Nephron (organoid): ENCODE measurements around the gene XPA.

Source experiments
- H3K27ac Mint-ChIP-seq, 3 experiments: 2 replicates each; pipeline ENCODE4 v1.8.0; 2020; ENCODE audit warnings: mixed read lengths in 3 of 3, mild to moderate bottlenecking in 2 of 3, moderate library complexity in 1 of 3
- H3K27me3 Mint-ChIP-seq: 2 replicates; pipeline ENCODE4 v1.8.0; 2021; ENCODE audit warnings: low read depth, mild to moderate bottlenecking, moderate library complexity, mixed read lengths
- H3K36me3 Mint-ChIP-seq: 2 replicates; pipeline ENCODE4 v1.8.0; 2020; ENCODE audit warnings: low read depth, mixed read lengths
- H3K4me1 Mint-ChIP-seq: 2 replicates; pipeline ENCODE4 v1.8.0; 2020; ENCODE audit warnings: mixed read lengths
- H3K4me3 Mint-ChIP-seq, 3 experiments: 2 replicates each; pipeline ENCODE4 v1.8.0; 2020; ENCODE audit warnings: mild to moderate bottlenecking in 3 of 3, mixed read lengths in 3 of 3, moderate library complexity in 2 of 3
- H3K9me3 Mint-ChIP-seq: 2 replicates; pipeline ENCODE4 v1.8.0; 2020; ENCODE audit warnings: mixed read lengths
- TF ChIP-seq, protein P1 (sequence below), 3 experiments: fragments of 200-600 bp; sonication (generic); IDR thresholded peaks; one replicate each; pipeline ENCODE4 v1.5.0; 2021; ENCODE audit warnings: antibody characterized with exemption in 3 of 3; ENCODE audit not compliant: unreplicated experiment in 3 of 3

XPA gene

DNA sequence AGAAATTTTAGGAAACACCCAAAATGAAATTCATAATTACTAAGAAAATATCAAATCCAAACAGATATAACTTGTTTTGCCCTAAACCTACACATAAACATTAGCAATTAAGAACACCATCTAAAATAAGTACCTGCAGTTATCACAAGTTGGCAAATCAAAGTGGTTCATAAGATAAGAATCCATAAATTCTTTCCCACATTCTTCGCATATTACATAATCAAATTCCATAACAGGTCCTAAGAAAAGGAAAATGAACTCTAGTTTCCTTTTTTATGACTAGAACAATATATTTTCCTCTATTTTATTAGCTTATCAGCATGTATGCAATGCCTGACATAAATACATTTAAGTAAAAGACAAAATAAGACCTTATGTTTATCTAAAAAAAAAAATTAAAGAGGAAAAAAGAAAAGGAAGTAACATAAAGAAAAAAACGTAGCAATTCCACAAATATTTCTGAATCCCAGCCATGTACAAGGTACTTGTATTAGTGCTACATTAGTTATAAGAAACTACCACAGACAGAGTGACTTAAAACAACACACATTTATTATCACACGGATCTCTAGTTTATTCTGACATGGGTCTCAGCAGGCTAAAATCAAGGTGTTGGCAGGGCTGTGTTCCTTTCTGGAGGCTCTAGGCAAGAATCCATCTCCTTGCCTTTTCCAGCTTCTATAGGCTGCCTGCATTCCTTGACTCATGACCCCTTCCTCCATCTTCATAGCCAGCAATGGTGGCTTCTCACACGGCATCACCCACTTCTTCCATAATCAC lies 7.5 kb downstream of the XPA start:
- no peaks in the 10 kb centered on the region for H3K27me3 Mint-ChIP-seq
- H3K4me1 Mint-ChIP-seq = peaks cover 12% of the 10 kb centered on the region
- TF ChIP-seq, protein P1, sequence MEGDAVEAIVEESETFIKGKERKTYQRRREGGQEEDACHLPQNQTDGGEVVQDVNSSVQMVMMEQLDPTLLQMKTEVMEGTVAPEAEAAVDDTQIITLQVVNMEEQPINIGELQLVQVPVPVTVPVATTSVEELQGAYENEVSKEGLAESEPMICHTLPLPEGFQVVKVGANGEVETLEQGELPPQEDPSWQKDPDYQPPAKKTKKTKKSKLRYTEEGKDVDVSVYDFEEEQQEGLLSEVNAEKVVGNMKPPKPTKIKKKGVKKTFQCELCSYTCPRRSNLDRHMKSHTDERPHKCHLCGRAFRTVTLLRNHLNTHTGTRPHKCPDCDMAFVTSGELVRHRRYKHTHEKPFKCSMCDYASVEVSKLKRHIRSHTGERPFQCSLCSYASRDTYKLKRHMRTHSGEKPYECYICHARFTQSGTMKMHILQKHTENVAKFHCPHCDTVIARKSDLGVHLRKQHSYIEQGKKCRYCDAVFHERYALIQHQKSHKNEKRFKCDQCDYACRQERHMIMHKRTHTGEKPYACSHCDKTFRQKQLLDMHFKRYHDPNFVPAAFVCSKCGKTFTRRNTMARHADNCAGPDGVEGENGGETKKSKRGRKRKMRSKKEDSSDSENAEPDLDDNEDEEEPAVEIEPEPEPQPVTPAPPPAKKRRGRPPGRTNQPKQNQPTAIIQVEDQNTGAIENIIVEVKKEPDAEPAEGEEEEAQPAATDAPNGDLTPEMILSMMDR (IDR thresholded peaks at IDR 0.05; ENCODE audit: unreplicated experiment in 3 of 3) = no peak
- peaks cover 55% of the 10 kb centered on the region for H3K36me3 Mint-ChIP-seq
- H3K27ac Mint-ChIP-seq = peak overlapping the region in 1 of 3 experiments; percentile 38
- H3K4me3 Mint-ChIP-seq = no peak overlapping the region
- no peaks in the 10 kb centered on the region for H3K9me3 Mint-ChIP-seq

DNA sequence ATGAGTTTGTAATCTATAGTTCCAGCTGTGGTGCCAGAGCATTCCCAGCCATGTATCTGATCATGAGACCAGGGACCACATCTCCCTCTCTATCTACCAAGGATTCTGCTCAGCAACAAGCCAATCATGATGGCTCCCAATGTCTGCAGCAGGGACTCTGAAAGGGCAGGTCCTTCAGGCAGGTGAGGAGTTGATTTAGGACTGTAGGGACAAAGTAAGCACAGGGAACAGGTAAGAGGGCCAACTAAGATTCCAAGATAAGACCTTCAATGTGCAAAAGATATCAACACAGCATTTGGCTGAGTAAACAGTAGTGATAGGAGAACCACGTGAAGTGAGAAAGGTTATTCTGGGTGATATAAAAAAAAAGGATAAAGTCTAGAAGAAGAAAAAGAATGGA lies 8.5 kb downstream of the XPA start:
- TF ChIP-seq, protein P1 (IDR thresholded peaks at IDR 0.05; ENCODE audit: unreplicated experiment in 3 of 3) = no peak
- no peak overlapping the region for H3K4me3 Mint-ChIP-seq

DNA sequence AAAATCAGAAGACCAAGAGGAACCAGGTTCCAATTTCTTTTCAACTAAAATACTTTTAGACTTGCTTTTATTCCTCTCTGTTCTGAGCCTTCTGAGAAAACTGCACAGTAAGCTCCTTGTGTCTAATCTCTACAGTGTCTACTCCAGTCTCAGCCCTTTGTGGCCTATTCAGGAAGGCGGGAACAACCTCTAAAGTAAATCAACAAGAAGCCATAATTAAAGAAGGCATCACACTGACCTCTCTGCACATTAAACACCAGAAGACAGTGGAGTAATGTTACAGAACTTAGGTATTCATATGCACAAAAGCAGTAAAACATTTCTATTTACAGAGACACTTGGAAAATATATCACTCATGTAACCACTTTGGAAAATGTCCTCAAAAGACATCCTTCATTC lies 14.9 kb downstream of the XPA start:
- Mint-ChIP-seq H3K9me3 (no peaks in the 10 kb centered on the region), H3K27ac (peak overlapping the region in 2 of 3 experiments; percentile 28 to 58), H3K4me1 (no peaks in the 10 kb centered on the region), H3K4me3 (no peak overlapping the region), H3K27me3 (no peaks in the 10 kb centered on the region), H3K36me3 (peaks cover 49% of the 10 kb centered on the region)
- TF ChIP-seq, protein P1 (IDR thresholded peaks at IDR 0.05; ENCODE audit: unreplicated experiment in 3 of 3) = no peak

More for the DNA sequence above, 8.5 kb downstream of the XPA start:
- Mint-ChIP-seq H3K27ac (no peak overlapping the region), H3K36me3 (peaks cover 62% of the 10 kb centered on the region), H3K27me3 (no peaks in the 10 kb centered on the region), H3K9me3 (no peaks in the 10 kb centered on the region), H3K4me1 (peaks cover 3% of the 10 kb centered on the region)

DNA sequence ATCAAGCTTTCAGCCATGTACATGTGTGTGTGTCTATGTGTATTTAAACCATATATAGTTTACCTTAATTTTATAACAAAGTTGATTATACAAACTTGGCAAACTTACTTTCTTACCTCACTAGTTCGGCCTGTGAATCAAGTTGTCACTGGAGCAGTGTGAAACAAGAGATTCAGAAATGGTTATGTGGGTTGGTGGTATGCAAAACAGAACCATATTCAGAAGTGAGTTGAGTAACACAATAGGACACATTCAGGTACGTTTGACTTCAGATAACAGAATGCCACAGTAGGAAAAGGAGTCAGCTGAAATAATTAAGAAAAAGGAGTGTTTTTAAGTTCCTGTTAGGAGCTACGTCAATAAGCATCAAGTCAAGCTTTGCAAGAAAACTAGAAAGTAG lies 21.5 kb downstream of the XPA start:
- no peaks in the 10 kb centered on the region for H3K4me1 Mint-ChIP-seq
- no peak overlapping the region for H3K4me3 Mint-ChIP-seq
- TF ChIP-seq, protein P1 (IDR thresholded peaks at IDR 0.05; ENCODE audit: unreplicated experiment in 3 of 3) = no peak
- H3K27me3 Mint-ChIP-seq = no peaks in the 10 kb centered on the region
- no peaks in the 10 kb centered on the region for H3K9me3 Mint-ChIP-seq
- H3K27ac Mint-ChIP-seq = no peak overlapping the region
- peaks cover 64% of the 10 kb centered on the region for H3K36me3 Mint-ChIP-seq

DNA sequence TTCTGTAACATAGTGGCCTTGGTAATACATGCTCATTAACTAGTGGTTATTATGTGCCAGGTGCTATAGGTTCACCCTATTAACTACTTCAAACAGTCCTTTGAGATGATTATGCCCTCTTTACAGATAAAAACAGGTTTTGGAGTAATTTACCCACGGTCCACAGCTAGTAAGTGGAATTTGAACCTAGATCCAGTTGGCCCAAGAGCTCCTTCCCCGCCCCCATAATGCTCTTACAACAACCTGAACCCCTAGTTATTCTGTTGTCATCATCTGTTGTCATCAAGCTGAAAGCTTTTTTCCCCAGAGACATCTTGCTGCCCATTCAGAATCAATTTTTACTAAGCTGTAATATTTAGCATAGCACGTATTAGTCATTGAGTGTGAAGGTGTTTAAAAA lies 23.2 kb downstream of the XPA start:
- Mint-ChIP-seq H3K36me3 (peaks cover 66% of the 10 kb centered on the region), H3K4me3 (no peak overlapping the region), H3K27me3 (no peaks in the 10 kb centered on the region), H3K4me1 (no peaks in the 10 kb centered on the region), H3K9me3 (no peaks in the 10 kb centered on the region), H3K27ac (no peak overlapping the region)
- TF ChIP-seq, protein P1 (IDR thresholded peaks at IDR 0.05; ENCODE audit: unreplicated experiment in 3 of 3) = no peak

DNA sequence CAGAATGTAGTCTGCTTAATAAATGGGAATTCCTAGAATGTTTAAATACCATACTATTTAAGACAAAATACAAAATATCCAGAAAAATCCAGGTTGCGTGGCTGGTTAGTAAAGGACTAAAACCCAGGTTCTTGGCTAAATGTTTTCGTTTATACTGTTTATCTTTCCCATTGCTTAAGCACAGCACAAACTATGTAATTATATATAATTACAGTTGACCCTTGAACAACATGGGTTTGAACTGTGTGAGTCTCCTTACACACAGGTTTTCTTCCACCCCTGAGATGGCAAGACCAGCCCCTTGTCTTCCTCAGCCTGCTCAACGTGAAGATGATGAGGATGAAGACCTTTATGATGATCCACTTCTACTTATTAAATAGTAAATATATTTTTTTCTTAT lies 24.7 kb downstream of the XPA start:
- H3K27me3 Mint-ChIP-seq = no peaks in the 10 kb centered on the region
- H3K9me3 Mint-ChIP-seq = no peaks in the 10 kb centered on the region
- peaks cover 69% of the 10 kb centered on the region for H3K36me3 Mint-ChIP-seq
- no peak overlapping the region for H3K27ac Mint-ChIP-seq
- TF ChIP-seq, protein P1 (IDR thresholded peaks at IDR 0.05; ENCODE audit: unreplicated experiment in 3 of 3) = no peak
- no peaks in the 10 kb centered on the region for H3K4me1 Mint-ChIP-seq
- H3K4me3 Mint-ChIP-seq = no peak overlapping the region
